Gastroesophageal sphincter (tissue), 3 donors: ENCODE results near the gene MVD.

Experiments used
- EP300 ChIP-seq: sonication (generic); formaldehyde crosslinking; IDR thresholded peaks from one replicate; pipeline ENCODE4 v1.6.1; 2017; ENCODE audit warnings: antibody characterized with exemption, mild to moderate bottlenecking
- POLR2A ChIP-seq, 2 donors: fragments of 450-650 bp; IDR thresholded peaks; one replicate each; pipeline ENCODE4 v1.6.1; 2017; ENCODE audit warnings: antibody characterized with exemption in 2 of 2, mild to moderate bottlenecking in 2 of 2, moderate library complexity in 1 of 2
- POLR2AphosphoS5 ChIP-seq: sonication (generic); formaldehyde crosslinking; IDR thresholded peaks from one replicate; pipeline ENCODE4 v1.6.1; 2017; ENCODE audit warnings: antibody characterized with exemption
- TF ChIP-seq, protein P1 (sequence below), 4 experiments: fragments of 200-600 bp in 2 of 4; fragments of 450-650 bp in 2 of 4; sonication (generic) in 1 of 4; IDR thresholded peaks; one replicate each; pipeline ENCODE4 v1.5.1; 2017 to 2019; ENCODE audit warnings: antibody characterized with exemption in 4 of 4, mild to moderate bottlenecking in 2 of 4, moderate library complexity in 2 of 4

DNA sequence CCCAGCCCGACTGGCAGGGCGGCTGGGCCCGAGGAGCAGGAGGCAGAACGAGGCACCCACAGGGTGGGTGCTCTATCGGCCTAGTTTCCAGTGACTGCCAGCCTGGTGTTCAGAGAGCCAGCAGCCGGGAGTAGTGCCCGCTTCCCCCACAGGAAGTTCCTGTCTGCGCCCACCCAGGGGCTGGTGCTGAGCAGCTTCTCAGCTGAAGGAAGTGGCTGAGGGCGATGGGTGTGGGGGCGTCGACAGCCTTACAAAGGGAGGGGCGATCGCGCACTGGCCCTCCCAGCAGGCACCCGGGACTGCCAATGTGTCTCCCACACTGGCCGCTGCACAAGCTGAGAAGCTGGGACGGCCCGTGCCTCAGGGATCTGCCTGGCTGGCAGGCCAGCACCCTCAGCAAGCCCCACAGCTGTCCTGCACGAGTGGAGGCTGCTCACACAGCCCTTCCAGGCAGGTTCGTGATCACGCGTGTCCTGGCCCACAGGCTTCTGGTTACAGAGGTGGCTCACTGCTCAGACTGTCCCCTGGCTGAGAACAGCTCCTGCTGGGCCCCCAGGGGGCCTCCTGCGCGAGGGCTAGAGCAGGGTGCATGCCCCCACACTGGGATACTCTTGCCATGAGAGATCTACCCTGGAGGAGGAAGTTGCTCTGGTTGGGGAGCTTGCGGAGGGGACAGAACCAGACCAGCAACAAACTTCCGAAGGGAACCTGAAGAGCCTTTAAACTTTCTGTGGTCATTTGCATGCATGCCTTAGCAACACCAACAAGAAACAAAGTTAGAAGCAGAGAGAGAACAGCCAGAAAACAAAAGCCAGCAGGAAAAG lies 40.8 kb upstream of the MVD start:
- TF ChIP-seq EP300 (no peak), POLR2AphosphoS5 (no peak), POLR2A (IDR thresholded peaks at IDR 0.05) (no peak)
- TF ChIP-seq, protein P1, sequence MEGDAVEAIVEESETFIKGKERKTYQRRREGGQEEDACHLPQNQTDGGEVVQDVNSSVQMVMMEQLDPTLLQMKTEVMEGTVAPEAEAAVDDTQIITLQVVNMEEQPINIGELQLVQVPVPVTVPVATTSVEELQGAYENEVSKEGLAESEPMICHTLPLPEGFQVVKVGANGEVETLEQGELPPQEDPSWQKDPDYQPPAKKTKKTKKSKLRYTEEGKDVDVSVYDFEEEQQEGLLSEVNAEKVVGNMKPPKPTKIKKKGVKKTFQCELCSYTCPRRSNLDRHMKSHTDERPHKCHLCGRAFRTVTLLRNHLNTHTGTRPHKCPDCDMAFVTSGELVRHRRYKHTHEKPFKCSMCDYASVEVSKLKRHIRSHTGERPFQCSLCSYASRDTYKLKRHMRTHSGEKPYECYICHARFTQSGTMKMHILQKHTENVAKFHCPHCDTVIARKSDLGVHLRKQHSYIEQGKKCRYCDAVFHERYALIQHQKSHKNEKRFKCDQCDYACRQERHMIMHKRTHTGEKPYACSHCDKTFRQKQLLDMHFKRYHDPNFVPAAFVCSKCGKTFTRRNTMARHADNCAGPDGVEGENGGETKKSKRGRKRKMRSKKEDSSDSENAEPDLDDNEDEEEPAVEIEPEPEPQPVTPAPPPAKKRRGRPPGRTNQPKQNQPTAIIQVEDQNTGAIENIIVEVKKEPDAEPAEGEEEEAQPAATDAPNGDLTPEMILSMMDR (IDR thresholded peaks at IDR 0.05): no peak
